KOPT-K1 (cell line): ENCODE results near the gene KDM4C.
"Not testable (repeated sequence)": the region's sequence is repeated elsewhere in the genome, so short reads cannot be mapped to it uniquely, and the experiment has no call there.

Experiments used
- H3K27ac ChIP-seq: fragments of 200-600 bp; sonication (generic); 2 replicates; pipeline ENCODE4 v1.5.1; 2016; ENCODE audit warnings: antibody characterized with exemption, mild to moderate bottlenecking, low read depth, low read length; ENCODE audit not compliant: poor library complexity, severe bottlenecking
- H3K36me3 ChIP-seq: fragments of 200-600 bp; sonication (generic); 2 replicates; pipeline ENCODE4 v1.5.1; 2017; ENCODE audit warnings: antibody characterized with exemption, mild to moderate bottlenecking, low read length, moderate library complexity; ENCODE audit not compliant: insufficient read depth
- H3K9me3 ChIP-seq: fragments of 200-600 bp; sonication (generic); 2 replicates; pipeline ENCODE4 v1.5.1; 2017; ENCODE audit warnings: antibody characterized with exemption, low read length, mild to moderate bottlenecking; ENCODE audit not compliant: insufficient read depth, poor library complexity, severe bottlenecking

KDM4C gene

DNA sequence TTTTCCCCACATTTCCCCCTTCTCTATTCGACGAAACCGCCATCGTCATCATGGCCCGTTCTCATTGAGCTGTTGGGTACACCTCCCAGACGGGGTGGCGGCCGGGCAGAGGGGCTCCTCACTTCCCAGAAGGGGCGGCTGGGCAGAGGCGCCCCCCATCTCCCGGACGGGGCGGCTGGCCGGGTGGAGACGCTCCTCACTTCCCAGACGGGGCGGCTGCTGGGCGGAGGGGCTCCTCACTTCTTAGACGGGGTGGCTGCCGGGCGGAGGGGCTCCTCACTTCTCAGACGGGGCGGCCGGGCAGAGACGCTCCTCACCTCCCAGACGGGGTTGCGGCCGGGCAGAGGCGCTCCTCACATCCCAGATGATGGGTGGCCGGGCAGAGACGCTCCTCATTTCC, 191.1 kb downstream of the KDM4C start:
- not testable (repeated sequence) for H3K36me3 ChIP-seq, H3K27ac ChIP-seq, H3K9me3 ChIP-seq

DNA sequence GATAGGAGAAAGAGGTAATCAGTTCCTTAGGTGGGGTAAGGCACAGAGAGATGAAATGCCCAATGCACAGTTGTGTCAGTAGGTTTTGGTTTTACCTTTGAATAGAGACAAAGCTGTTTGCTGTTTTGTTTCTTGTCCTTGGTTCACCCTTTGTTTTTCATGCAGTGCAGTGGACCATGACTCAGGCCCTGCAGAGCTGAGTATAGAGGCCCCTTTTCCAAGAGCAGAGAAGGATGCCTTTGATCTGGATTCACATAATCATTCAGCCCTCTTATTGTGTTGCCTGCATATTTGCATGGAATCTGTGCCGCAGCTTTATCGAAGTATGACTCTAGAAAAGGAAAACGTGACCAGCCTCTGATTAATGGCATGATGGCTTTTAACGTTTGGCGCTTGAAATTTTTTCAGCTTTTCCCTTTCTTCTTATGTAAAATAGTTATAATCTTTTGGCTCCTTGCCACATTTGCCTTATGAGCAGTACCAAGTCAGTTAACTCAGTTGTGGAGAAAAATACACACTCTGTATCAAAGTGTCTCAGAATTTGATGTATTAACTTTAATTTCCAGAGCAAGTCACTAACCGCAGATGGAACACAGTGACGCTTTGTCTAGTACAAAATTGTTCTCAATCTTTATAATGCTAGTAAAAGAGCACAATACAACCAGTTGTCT, 197.6 kb downstream of the KDM4C start:
- no peaks in the 10 kb centered on the region for H3K9me3 ChIP-seq
- peak overlapping the region; percentile 39 for H3K27ac ChIP-seq
- H3K36me3 ChIP-seq: no peaks in the 10 kb centered on the region

DNA sequence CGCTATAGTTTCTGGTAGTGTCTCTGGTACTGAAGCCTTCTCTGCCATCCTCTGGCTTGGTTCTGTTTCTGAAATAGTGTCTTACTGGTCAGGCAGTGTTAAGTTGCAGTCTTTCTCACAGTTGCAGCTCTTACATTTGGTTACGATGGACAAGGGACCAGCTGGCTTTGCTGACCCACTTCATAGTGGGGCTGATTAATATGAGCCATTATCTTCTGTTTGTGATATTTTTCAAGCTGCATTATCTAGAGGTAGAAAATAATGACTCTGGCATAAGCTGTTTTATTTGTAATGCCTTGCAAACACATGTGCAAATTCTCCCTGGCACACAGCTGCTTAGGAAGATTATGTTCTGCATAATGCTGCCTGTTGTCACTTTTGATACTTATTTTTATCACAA, 199.1 kb downstream of the KDM4C start:
- Histone ChIP-seq H3K36me3 (no peaks in the 10 kb centered on the region), H3K9me3 (no peaks in the 10 kb centered on the region)

DNA sequence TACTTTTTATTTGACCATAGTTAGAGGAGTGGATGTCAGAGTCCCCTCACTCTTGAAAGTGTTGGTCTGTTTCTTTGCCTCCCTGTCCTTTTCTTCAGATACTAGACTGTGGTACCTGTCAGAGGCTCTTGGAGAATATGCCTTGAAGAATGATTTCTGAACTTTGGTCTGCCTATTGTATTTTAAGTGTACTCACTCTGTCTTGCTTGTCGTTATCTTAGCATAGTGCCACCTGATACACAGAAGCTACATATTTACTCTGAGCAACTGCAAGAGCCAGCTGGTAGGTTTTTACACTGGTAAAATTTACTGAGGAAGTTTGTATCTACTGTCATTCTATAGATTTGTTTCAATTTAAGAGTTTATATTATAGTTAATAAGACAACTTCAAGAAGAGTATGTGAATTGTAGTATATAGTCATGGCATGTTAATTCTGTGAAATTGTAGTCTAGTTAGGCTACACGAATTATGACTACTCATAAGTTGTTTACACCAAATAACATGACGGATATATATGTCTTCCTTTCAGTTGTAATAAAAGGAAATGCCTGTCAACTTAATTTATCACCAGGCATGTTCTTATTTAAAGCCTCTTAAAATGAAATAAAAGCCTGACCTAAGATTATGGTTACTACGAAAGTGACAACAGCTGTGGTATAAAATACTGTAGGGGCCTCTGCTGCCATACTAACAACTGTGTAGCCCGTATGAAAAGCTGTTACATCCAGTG, 201.7 kb downstream of the KDM4C start:
- Histone ChIP-seq H3K9me3 (no peaks in the 10 kb centered on the region), H3K27ac (no peak overlapping the region), H3K36me3 (no peaks in the 10 kb centered on the region)

More for the DNA sequence above, 199.1 kb downstream of the KDM4C start:
- H3K27ac ChIP-seq: no peak overlapping the region

DNA sequence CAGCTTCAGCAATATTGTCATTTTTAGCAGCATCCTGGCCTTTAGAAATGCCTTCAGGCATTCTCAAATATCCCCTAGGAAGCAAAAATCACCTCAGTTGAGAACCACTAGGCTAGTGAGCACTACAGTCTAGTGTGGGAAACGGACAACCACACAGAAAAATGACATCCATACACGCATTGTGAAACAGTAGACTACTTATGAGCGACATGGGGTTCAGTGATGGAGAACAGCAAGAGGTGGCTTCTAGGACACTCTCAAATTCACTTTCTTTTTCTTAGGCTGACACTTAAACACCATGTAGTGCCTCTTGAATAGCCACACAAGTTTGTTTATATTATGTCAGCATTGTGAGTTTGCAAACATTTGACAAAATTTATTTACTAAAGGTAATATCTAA, 203.0 kb downstream of the KDM4C start:
- no peaks in the 10 kb centered on the region for H3K9me3 ChIP-seq
- H3K27ac ChIP-seq: no peak overlapping the region
- no peaks in the 10 kb centered on the region for H3K36me3 ChIP-seq

DNA sequence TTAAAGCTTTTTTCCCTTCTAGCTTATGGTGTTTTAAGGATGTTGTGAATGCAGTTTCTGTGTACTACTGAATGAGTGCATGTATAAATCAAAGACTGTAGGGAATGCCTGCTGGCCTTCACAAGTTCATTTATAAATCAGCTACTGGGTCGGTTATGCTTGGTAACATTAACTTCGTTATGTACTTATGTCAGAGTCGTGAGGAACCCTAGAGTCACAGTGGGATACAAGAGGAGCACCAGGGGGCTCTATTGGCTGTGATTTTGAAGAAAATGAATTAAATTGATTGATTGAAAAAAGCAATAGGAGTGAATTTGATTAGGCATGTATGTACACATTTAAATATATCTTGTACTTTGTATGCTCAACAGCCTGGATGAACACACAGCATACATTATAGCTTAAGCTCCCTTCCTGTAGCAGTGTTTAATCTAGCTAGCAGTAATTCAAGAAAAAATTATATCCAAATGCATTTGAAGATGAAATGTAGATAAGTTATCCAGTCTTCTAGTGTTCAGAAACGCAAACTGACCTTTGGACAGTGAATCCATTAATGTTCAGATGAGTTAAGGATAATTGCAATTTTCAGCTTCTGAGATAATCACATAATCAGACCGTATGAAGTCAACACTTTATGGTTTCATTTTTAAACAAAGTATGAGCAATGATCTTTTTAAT, 204.2 kb downstream of the KDM4C start:
- Histone ChIP-seq H3K27ac (no peak overlapping the region), H3K36me3 (no peaks in the 10 kb centered on the region), H3K9me3 (no peaks in the 10 kb centered on the region)

DNA sequence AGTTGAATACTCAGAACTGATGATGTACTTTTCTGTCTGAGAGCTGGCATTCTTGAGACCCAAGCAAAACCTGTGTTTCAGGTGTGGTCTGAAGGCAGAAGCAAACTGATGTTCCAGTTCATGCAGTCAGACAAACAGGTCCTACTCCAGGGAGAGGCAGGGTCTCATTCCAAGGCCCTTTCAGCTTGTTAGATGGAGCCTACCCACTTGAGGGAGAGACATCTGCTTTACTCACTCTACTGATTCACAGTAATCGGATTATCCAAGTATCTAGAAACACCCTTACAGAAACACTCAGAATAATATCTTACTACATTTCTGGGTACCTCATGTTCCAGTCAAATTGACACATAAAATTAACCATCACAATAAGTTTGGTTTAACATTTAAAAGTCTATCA, 207.8 kb downstream of the KDM4C start:
- Histone ChIP-seq H3K36me3 (no peaks in the 10 kb centered on the region), H3K9me3 (no peaks in the 10 kb centered on the region), H3K27ac (no peak overlapping the region)

DNA sequence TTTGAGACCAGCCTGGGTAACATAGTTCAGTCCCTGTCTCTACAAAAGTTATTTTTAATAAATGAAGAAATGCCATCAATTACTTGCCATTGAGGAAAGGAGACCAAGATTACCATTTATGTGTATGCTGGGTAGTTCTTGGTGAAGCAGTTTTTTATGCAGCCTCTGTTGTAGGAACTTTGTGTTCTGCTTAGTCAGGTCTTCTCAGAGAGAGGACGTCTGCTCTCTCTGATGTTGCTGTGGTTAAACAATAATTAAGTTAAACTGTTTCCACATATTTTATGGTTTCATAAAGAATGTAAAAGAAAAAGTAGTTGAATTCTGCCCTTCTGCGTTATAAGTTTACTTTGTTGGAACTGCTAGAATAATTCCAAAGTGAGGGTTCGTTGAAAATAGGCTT, 210.5 kb downstream of the KDM4C start:
- no peaks in the 10 kb centered on the region for H3K36me3 ChIP-seq
- no peaks in the 10 kb centered on the region for H3K9me3 ChIP-seq
- H3K27ac ChIP-seq: no peak overlapping the region

DNA sequence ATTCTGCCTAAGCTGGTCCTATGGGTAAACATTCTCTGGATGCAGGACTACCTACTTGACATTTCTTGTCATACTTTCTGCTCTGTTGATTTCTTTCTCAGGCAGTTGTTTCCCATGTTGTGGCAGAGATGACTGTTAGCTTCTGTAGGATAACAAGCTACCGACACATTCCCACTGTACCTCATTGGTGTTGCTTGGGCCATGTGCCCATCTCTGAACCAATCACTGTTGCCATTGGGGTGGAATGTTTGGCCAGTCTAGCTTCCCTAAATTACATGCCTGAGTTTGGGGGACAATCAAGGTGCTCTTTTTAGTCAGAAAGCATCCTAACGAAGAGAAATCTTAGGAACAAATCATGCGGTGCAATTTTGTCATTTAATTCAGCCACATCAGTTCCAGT, 212.0 kb downstream of the KDM4C start:
- H3K36me3 ChIP-seq: no peaks in the 10 kb centered on the region
- no peak overlapping the region for H3K27ac ChIP-seq
- no peaks in the 10 kb centered on the region for H3K9me3 ChIP-seq

DNA sequence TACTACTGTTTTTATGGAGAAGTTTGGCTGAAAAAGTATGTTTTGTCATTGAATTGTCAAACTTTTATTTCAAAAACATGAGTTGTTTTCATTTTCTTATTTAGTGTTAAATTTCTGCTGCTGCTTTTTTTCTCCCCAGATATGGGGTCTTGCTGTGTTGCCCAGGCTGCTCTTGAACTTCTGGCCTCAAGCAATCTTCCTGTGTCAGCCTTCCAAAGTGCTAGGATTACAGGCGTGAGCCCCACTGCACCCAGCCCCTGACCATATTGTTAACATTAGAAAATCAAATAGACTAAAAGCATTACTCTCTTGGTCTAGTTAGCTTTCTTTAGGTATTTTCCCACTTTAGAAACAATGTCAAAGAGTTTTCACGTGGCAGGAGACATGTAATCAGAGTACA, 215.3 kb downstream of the KDM4C start:
- Histone ChIP-seq H3K36me3 (no peaks in the 10 kb centered on the region), H3K27ac (no peak overlapping the region), H3K9me3 (no peaks in the 10 kb centered on the region)

DNA sequence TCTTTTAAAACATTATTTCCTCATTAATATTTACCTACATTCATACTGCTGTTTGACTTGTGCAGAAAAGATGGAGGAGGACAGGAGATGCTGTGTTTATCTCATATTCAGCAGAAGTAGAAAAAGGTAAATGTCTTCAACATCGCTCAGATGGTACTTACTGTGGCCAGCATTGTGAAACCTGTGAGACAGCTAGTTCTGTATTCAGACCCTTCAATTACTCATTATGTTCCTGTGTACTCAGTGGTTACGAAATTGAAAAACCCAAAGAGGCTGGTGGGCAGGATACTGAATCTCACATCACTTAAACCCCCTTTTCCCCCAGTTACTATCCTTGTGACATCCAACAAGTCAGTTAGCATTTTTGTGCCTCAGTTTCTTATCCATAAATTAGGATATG, 216.0 kb downstream of the KDM4C start:
- Histone ChIP-seq H3K9me3 (no peaks in the 10 kb centered on the region), H3K27ac (no peak overlapping the region), H3K36me3 (no peaks in the 10 kb centered on the region)

DNA sequence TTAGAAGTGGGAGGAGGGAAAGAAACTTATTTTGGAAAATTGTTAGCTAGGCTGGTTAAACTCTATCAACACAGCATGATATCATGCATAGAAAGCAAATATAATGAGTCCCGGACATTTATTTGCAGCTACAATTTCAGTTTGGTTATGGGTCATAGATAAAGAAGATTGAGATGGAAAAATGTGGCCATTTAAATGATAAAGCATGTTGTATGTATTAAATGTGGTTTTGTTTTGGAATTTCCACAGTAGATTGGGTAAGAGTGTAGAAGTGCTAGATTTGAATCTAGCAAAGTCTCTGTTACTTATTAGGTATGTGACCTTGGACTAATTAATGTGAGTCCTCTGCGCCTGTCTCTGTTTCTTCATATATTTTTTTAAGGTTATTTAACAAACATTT, 217.4 kb downstream of the KDM4C start:
- Histone ChIP-seq H3K9me3 (no peaks in the 10 kb centered on the region), H3K36me3 (no peaks in the 10 kb centered on the region)

DNA sequence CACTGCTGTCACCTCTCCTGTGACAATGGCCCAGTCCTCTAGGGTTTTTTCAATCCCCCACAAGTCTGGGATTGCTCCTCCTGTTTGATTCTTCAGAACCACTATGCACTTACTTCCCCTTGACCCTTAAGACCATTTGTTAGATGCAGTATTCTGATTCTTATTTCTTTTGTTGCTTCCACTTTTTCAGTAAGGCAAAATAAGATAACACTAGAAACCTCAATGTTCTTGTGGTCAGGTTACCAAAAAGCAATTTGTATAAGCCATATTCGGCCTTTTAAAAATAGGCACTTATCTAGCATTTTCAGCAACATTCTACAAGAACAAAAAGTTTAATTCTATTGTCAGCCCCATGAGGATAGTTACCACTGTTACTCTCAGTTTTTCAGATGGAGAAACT, 220.0 kb downstream of the KDM4C start:
- H3K9me3 ChIP-seq: no peaks in the 10 kb centered on the region
- H3K27ac ChIP-seq: no peak overlapping the region
- 0 out of 2 replicates have a peak, but pooled peaks cover 9% of the 10 kb centered on the region for H3K36me3 ChIP-seq

More for the DNA sequence above, 217.4 kb downstream of the KDM4C start:
- H3K27ac ChIP-seq: no peak overlapping the region

DNA sequence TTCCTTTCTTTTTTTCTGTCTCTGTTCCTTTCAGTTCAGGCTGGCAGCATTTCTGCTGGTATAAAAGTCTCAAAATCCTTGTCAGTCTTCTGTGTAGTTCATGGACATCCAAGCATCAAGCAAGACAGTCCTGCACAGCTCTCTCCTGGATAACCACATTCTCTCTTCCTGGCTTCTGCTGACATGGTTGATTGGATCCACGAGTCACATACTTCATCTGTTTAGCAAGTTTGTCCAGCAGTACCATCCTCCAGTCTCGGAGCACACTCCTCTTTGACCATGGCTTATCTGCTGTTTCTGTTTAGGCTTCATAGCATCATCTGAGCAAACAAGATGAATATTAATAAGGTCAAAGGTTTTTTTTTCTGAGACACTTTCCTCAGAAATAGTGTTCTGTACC, 220.8 kb downstream of the KDM4C start:
- no peak overlapping the region for H3K27ac ChIP-seq
- 0 out of 2 replicates have a peak, but pooled peaks cover 12% of the 10 kb centered on the region for H3K36me3 ChIP-seq
- no peaks in the 10 kb centered on the region for H3K9me3 ChIP-seq

DNA sequence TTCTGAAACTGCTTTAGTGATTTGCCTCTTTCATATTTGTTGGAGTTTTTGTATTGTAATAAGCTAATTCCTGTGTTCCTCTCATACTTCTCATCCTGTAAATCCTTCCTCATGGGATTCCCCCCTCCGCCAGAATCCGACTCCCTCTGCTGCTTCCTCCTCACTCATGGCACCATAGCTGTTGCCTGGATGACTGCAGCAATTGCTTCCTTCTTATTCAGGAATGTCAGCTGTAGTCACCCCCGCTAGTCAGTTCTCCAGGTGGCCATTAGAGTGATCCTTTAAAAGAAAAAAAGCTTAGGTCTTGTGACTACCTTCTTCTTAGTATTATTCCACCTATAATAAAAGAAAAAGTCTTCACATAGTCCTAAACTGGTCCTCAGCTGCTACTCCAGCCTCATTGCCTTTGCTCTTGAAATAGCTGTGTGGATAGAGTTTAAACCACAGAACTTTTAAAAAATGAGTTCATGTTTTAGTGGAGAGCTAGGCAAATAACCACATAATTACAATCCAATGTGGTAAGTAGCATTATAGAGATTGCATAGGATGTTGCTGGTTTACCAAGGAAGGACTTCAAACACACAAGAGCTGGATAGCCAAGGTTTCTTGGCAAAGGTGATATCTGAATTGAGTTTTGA, 227.3 kb downstream of the KDM4C start:
- H3K27ac ChIP-seq: no peak overlapping the region
- H3K36me3 ChIP-seq: peaks cover 59% of the 10 kb centered on the region

More for the DNA sequence above, 227.3 kb downstream of the KDM4C start:
- no peaks in the 10 kb centered on the region for H3K9me3 ChIP-seq
